T follicular helper cell (primary cell): ENCODE results near the gene IFT122.
A peak's percentile ranks its signal among the peaks of the same experiment; 100 is the strongest.

Source experiments
- DNase-seq: peaks from one replicate; pipeline ENCODE4 v3.0.0-alpha.2; 2020; ENCODE audit warnings: low read depth

The IFT122 gene

GRCh38 chr3:129416415-129416814, 23.6 kb upstream of the IFT122 start:
- DNase-seq: no peak

- DNase-seq: no peak
These were observed 22.7 kb upstream of the IFT122 start for GRCh38 chr3:129417326-129417725.

DNA sequence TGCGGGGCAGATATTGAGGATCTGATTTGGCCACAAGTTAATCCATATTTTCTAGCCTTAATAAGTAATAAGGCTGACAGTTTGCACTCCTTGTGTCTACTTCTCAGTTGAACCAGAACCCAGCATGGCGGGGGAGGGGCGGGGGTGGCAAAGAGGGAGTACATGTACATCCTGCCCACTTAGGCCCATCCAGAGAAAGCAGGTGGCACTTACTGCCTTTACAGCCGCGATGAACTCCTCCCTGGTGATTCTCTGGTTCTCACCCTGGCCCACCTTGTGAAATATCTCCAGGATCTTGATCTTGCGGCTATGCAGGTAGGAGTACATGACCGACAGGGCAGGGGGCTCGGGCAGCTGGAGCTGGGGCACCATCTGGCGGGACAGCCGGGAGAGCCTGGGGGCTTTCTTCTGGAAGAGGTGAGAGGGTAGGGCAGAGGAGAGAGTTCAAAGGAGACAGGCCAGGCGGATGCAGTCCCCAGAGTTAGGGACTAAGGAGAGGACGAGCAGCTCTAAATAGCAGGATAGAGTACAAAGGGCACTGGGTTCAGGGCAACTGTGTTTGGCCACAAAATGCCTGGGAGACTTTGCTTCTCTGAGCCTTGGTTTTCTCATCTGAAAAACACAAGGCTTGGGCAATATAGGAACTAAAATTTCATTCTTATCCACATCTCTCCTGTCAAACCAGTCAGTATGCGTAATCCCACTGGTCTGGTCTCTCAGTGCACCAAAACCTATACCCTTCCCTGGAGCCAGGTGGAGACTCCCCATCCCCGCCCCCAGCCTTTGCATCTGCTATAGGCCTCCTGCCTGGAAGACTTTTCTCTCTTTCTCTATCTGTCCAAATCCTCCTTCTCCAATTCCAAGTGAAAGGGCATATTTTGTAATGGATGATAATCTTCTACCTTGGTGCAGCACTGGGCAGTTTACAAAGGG, 21.7 kb upstream of the IFT122 start:
- no peak for DNase-seq

DNA sequence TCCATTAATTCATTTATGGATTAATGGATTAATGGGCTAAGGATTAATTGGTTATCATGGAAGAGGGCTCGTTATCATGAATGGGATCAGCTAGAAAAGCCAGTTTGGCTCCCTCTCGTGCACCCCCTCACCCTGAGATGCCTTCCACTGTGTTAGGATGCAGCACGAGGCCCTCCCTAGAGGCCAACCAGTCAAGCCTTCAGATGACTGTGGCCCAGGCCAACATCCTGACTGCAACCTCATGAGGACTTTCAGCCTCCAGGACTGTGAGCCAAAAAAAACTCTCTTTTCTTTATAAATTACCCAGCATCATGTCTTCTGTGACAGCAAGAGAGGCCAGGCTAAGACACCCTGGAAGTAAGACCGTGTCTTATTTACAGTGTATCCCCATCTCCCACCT, 20.5 kb upstream of the IFT122 start:
- DNase-seq: no peak

DNA sequence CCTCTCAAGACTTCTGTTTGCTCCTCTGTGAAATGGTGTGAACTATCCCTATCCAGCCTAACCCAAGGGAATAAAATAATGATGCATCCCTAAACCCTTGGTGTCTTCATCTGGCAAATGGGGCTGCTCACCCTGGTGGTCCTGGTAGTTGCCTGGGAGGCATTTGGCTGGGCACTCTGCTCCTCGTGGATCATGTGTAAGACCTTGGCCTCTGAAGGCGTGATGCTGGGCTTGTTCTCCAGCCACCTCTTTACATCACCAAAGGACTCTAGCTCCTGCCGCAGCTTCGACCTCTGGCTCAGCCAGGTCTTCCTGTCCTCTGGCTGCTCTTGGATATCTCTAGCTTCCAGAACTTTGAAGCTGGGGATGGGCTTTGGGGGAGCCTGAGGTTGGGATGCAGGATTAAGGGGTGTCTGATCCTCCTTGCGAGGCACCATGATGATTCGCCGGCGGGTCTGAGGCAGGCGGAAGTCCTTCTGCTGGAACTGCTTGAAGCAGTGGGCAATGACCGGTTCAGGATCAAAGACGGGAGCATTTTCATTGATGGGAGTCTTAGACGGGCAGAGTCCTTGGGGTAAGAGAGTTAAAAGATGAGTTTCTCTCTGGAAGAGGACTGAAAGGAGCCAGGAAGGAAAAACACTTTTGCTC, 18.7 kb upstream of the IFT122 start:
- DNase-seq: no peak

- no peak for DNase-seq
These were observed 17.9 kb upstream of the IFT122 start for GRCh38 chr3:129421988-129422745.

DNA sequence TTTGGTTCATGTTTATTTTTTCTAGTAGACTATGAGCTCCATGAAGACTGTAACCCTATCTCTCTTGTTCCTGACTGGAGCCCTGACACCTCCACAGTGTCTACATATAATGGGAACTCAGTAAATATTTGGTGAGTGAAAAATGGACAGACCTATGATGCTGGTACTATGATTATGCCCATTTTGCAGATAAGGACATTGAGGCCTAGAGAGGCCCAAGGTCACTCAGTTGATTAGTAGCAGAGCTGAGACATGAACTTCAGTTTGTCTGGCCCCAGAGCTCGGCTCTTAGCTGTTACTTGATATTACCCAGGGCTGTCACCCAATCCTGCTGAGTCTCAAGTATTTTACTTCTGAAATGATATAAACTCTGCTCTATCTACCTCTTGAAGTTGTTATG, 17.1 kb upstream of the IFT122 start:
- DNase-seq: no peak

DNA sequence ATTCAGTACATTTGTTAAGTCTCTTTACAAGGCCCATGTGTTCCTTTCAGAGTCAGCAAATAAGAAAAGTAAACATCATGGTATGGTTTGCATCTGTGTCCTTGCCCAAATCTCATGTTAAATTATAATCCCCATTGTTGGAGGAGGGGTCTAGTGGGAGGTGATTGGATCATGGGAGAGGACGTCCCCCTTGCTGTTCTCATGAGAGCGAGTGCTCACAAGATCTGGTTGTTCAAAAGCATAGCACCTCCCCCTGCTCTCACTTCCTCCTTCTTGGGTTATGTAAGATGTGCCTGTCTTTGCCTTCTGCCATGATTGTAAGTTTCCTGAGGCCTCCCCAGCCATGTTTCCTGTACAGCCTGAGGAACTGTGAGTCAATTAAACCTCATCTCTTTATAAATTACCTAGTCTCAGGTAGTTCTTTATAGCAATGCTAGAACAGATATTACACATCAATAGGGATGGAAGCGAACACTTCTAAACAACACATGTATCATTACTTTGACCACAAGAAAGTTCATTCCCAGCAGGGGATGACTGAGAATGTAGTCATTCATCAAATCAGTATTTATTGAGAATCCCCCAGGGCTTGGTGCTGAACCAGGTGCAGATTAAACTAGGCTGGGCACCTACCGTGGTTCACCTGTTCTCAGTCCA, 15.7 kb upstream of the IFT122 start:
- no peak for DNase-seq

- DNase-seq: no peak
These were observed 14.8 kb upstream of the IFT122 start for GRCh38 chr3:129425213-129425612.

DNA sequence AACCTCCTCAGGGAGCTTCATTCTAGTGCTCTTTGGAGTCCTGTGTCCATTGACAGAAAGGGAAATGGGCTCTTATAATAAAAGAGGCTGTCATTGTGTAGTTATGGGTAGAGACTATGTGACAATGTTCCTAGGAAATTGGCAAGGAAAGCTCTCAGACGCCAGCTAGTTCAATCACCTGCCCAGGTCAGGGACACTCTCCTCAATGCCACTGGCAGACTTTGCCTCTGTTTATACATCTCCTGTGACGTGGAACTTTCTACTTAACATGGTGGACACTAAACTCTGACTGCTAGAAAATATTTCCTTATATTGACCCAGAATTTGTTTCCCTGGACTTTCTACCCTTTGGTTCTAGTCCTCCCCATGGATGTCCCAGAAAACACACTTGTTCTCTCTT, 14.4 kb upstream of the IFT122 start:
- no peak for DNase-seq

- no peak for DNase-seq
These were observed 12.0 kb upstream of the IFT122 start for GRCh38 chr3:129428007-129428375.

GRCh38 chr3:129428376-129429079, 11.5 kb upstream of the IFT122 start, which contains the start of gene EFCAB12:
Gene EFCAB12 (minus strand): TSS chr3:129428636. CDS start chr3:129428488, 148 bp downstream.
- DNase-seq: peak; percentile 90

- no peak for DNase-seq
These were observed 11.0 kb upstream of the IFT122 start for GRCh38 chr3:129429080-129429451.

GRCh38 chr3:129429602-129430001, 10.4 kb upstream of the IFT122 start:
- no peak for DNase-seq

DNA sequence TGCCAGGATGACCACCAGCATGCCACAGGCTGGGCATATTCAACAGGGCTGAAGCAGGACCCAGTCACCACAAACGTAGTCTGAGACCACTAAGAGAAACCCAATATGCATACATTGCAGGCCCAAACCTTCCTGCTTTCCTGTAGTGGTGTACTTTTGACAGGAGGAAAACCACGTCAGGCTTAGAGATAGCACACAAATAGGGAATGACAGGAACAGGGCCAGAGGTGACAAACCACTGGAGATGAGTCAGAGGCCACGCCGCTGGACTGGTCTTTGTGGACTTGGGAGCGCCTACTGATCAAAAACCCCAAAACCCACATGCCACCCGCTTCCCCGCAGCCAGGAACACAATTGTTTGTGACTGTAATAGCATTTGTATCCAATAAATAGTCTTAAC, 8.0 kb upstream of the IFT122 start:
- no peak for DNase-seq

DNA sequence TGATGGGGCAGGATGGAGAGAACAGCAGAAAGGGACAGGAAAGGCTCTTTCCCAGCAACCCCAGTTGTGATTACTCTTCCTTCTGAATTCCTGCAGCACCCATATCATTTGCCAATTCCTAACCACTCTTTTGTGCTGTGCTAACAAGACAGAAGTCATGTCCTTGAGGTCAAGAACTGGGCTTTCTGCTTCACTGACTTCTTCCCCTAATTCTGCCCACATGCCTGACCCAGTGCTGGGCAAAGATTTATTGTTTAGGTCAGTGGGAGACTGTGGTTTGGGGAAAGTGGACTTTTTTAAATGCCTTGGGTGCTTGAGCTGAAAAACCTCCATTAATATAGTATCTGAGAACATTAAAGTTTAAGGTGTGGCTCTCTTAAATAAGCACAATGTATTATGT, 7.4 kb upstream of the IFT122 start:
- no peak for DNase-seq

- no peak for DNase-seq
These were observed 6.5 kb upstream of the IFT122 start for GRCh38 chr3:129433565-129433964.

DNA sequence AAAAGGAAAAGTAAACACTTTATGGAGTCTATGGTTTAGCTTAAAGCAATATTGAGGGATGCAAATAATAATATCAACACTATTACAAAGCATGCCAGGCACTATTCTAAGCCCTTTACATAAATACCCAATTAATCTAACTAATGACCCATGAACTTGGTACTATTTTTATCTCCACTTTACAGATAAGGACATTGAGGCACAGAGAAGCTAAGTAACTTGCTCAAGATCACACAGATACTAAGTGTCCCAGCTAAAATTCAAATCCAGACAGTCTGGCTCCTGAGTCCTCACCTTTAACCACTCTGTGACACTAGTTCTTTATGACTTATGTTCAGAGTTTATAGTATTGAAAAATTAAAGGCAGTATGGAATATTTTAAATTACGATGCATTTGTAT, 5.9 kb upstream of the IFT122 start:
- no peak for DNase-seq

- DNase-seq: no peak
These were observed 4.7 kb upstream of the IFT122 start for GRCh38 chr3:129435367-129435766.

DNA sequence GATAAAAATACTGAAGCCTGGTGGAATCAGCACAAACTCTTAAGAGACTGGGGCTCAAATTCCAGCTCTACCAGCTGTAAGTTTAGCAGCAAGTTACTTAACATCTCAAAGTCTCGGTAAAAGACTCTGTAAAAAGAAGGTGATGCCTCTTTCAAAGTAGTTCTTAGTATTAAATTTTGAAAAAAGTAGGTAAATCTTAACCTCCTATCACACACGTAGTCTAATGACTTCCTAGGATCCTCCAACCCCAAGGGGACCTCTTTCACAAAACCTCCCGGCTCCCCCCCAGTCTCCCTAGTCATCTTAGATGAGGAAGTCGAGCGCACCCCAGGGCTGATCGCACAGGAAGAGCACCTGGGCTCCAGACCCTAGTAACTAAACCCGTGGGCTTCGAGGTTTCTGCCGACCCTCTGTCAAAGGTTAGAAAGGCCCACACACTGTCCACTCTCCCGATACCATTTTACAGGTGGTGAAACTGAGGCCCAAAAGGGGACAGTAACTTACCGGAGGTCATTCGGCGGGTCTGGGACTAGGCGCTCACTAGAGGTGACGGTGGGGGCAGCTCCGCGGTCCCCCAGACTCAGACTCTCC, 703 bp upstream of the IFT122 start:
- peak; percentile 33 for DNase-seq

DNA sequence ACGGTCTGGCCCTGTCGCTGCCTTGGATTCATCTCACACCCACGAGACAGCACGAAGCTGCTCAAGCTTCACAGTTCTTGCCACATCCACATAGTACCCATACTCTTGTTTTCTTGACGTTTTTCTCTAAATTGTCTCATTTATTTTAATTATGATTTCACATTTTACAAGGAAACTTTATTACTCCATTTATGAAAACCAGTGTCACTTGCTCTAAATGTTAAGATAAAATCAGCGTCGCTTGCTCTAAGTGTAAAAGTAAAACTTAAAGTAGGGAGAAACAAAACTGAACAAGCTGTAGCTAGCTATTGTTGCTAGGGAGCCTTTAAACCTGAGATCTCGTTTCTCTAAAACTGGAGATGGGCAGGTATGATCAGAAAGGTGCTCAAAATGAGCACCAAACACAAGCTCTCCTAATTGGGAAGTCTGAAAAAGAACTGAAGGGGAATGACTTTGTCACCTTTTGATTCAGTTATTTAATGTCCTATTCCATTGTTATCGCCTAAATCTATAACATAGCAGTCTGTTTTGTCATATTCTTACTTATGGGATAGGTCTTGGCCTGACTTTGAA, 680 bp downstream of the IFT122 start:
- DNase-seq: no peak
